Endothelial cell (in vitro differentiated cells): ENCODE measurements around the gene ANKS1B. TPM values are rescaled to one million over a fixed set of nuclear protein-coding genes. Genes with fewer than 3 reads are reported as not detected.

Experiments used
- DNase-seq: peaks from one replicate; pipeline ENCODE4 v3.0.0; 2021; ENCODE audit warnings: low spot score
- H3K27ac Mint-ChIP-seq: one replicate; pipeline ENCODE4 v1.8.0; 2021; ENCODE audit warnings: mixed read lengths, inconsistent platforms; ENCODE audit not compliant: unreplicated experiment
- H3K27me3 Mint-ChIP-seq: one replicate; pipeline ENCODE4 v1.8.0; 2021; ENCODE audit warnings: mild to moderate bottlenecking, moderate library complexity, mixed read lengths, inconsistent platforms; ENCODE audit not compliant: unreplicated experiment
- H3K36me3 Mint-ChIP-seq: one replicate; pipeline ENCODE4 v1.8.0; 2021; ENCODE audit warnings: mild to moderate bottlenecking, low read depth, mixed read lengths, inconsistent platforms; ENCODE audit not compliant: unreplicated experiment
- H3K4me1 Mint-ChIP-seq: one replicate; pipeline ENCODE4 v1.8.0; 2021; ENCODE audit warnings: mild to moderate bottlenecking, mixed read lengths, inconsistent platforms; ENCODE audit not compliant: unreplicated experiment
- H3K4me3 Mint-ChIP-seq: one replicate; pipeline ENCODE4 v1.8.0; 2021; ENCODE audit warnings: mild to moderate bottlenecking, mixed read lengths, inconsistent platforms; ENCODE audit not compliant: unreplicated experiment
- H3K9me3 Mint-ChIP-seq: one replicate; pipeline ENCODE4 v1.8.0; 2021; ENCODE audit warnings: mixed read lengths, inconsistent platforms; ENCODE audit not compliant: unreplicated experiment
- total RNA-seq: library from RNA; stranded (reverse); fragmentation: NEBNext Ultra II Directional; extraction: Animal tissue kit (Norgen Biotek cat#: 25700); gene quantifications from one replicate; pipeline ENCODE4 v1.2.1, GENCODE V29; 2021; ENCODE audit not compliant: unreplicated experiment
- TF ChIP-seq, protein P1 (sequence below): fragments of 200-600 bp; sonication (generic); IDR thresholded peaks from one replicate; pipeline ENCODE4 v1.5.0; 2021; ENCODE audit warnings: antibody characterized with exemption; ENCODE audit not compliant: unreplicated experiment

The ANKS1B gene
- total RNA-seq, 1 donor from 2014 or later = 2.6 TPM

DNA sequence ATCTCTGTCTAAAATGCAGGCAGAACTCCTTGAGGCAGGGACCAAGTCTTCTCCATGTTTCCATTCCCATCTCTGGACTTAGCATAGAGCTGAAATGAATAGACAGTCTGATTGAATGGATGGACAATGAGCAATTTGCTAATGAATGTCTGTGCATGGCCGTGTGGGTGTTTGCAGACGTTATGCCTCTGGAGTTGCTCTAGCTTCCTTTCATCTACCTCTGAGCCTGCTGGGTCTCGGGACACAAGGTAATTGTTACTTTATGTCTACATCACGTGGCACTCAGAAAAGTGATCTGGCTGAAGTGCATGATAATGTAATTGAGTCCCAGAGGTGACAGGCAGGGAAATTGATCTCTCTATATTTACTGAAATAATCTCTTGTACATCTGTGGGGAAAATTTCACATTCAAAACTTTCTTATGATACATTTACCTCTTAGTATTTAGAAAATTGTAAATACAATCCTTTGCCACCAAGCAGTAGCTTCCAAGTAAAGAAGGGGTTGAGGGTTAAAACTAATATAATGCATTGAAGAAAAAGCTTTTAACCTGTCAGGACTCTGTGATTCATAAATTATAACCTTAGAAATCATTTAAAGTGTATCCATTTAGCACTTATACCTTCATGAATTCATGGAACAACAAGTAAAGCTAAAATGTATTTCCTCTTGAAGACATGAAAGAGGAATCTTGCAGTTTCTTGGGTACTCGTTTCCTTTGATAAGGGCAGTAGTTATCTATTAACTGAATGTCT lies 915.6 kb downstream of the ANKS1B start:
- DNase-seq = no peak
- no peak overlapping the region for H3K27ac Mint-ChIP-seq
- H3K36me3 Mint-ChIP-seq = no peaks in the 10 kb centered on the region
- H3K9me3 Mint-ChIP-seq = no peaks in the 10 kb centered on the region
- H3K4me1 Mint-ChIP-seq = no peaks in the 10 kb centered on the region
- H3K27me3 Mint-ChIP-seq = peaks cover 1% of the 10 kb centered on the region
- TF ChIP-seq, protein P1, sequence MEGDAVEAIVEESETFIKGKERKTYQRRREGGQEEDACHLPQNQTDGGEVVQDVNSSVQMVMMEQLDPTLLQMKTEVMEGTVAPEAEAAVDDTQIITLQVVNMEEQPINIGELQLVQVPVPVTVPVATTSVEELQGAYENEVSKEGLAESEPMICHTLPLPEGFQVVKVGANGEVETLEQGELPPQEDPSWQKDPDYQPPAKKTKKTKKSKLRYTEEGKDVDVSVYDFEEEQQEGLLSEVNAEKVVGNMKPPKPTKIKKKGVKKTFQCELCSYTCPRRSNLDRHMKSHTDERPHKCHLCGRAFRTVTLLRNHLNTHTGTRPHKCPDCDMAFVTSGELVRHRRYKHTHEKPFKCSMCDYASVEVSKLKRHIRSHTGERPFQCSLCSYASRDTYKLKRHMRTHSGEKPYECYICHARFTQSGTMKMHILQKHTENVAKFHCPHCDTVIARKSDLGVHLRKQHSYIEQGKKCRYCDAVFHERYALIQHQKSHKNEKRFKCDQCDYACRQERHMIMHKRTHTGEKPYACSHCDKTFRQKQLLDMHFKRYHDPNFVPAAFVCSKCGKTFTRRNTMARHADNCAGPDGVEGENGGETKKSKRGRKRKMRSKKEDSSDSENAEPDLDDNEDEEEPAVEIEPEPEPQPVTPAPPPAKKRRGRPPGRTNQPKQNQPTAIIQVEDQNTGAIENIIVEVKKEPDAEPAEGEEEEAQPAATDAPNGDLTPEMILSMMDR = no peak
- no peak overlapping the region for H3K4me3 Mint-ChIP-seq

DNA sequence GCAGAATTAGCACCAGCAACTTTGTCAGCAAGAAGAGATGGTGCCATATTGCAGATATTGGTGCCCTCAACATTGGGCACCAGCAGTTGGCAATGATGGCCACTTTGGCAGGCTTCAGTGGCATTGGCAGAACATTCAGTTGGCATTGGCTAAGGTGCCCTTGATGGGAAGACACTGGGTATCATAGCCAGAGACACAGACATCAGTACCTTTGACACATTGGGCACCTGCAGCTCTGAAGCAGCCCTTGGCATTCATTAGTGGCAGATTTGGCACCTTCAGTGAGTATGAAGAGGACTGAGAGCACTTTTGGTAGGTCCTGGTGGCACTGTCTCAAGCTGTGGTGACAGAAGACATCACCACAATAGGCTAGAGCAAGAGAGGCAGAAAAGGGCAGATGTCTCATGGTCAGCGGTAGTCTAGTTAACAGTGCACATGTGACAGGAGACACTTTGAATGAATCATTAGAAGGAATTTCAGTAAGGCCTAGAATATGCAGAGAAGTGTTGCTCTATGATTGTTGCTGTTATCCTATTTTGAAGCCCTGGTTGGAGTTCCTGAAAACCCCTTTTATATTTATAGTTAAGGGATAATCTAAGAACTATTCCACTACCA lies 917.5 kb downstream of the ANKS1B start:
- TF ChIP-seq, protein P1 = no peak
- H3K27ac Mint-ChIP-seq = no peak overlapping the region
- no peak overlapping the region for H3K4me3 Mint-ChIP-seq
- peaks cover 3% of the 10 kb centered on the region for H3K27me3 Mint-ChIP-seq
- H3K36me3 Mint-ChIP-seq = no peaks in the 10 kb centered on the region
- H3K9me3 Mint-ChIP-seq = no peaks in the 10 kb centered on the region
- no peak for DNase-seq
- no peaks in the 10 kb centered on the region for H3K4me1 Mint-ChIP-seq

DNA sequence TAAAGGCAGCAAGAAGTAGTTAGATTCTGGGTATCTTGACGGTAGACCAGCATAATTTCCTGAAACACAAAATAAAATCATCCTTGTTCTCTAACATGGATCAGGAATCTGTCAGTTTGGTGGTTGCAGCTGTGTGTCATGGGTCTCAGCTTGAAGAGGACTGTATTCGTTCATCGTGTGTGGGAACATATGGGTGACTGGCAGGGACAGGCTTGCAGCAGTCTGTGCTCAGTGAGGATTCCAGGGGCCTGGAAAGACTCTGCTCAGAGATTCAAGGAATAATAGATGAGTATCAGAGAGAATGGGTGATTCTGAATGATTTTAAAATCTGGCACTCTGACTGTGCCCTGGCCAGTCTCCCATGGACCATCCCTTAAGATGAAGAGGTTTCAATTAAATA lies 918.0 kb downstream of the ANKS1B start:
- peaks cover 3% of the 10 kb centered on the region for H3K27me3 Mint-ChIP-seq
- no peaks in the 10 kb centered on the region for H3K36me3 Mint-ChIP-seq
- no peaks in the 10 kb centered on the region for H3K9me3 Mint-ChIP-seq
- DNase-seq = no peak
- no peak overlapping the region for H3K4me3 Mint-ChIP-seq
- no peak overlapping the region for H3K27ac Mint-ChIP-seq
- no peaks in the 10 kb centered on the region for H3K4me1 Mint-ChIP-seq
- TF ChIP-seq, protein P1 = no peak

DNA sequence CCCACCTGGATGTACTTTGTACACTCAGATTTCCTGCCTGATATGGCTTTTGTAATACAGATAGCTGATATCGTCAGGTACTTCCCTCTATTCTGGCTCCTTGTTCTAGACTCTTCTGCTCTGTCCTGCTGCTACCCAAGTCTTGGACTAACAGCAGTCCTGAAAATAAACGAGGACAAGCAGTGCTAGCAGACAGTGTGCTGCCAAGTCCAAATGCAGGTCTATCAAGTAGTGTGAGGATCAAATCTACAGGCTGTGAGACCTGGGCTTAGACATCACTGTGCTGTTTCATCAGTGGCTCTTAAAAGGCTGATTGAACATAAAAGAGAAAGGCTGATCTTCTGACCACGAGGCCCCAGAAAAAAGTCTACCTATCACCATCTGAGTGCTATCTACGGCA lies 921.6 kb downstream of the ANKS1B start:
- Mint-ChIP-seq H3K4me1 (no peaks in the 10 kb centered on the region), H3K4me3 (no peak overlapping the region), H3K27ac (no peak overlapping the region), H3K36me3 (no peaks in the 10 kb centered on the region), H3K27me3 (peaks cover 3% of the 10 kb centered on the region), H3K9me3 (no peaks in the 10 kb centered on the region)
- no peak for DNase-seq
- TF ChIP-seq, protein P1 = no peak

DNA sequence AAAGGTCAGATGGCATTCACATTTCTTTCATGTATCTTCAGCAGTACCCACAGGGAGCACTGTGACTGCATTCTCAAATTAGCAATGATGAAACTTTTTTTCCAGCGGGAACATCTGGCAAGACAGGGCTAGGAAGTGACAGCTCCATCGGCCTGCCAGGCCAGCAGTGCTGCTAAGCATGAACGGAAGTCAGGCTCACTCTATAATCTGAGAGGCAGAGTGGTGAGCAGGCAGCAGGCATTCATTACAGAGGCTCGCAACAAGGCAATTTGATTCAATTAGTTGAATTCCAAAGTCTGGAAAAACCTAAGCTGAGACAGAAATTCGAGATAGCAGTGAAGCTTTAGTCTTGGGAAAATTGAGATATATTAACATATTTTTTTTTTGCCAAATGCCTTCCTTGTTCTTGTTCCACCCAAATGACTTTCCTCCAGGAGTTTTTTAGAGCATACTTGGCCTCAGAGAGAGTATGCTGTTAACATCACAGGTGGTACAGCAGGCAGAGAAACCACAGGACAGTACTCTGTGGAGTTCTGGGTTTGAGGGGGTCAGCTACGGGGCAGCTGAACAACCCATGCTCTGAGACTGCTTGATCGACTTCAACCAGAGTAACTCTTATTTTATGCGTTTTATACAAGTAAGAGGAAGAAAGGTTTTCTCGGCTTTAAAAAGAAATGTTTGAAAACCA lies 924.8 kb downstream of the ANKS1B start:
- no peak overlapping the region for H3K27ac Mint-ChIP-seq
- no peaks in the 10 kb centered on the region for H3K36me3 Mint-ChIP-seq
- TF ChIP-seq, protein P1 = no peak
- no peak overlapping the region for H3K4me3 Mint-ChIP-seq
- H3K9me3 Mint-ChIP-seq = no peaks in the 10 kb centered on the region
- no peaks in the 10 kb centered on the region for H3K4me1 Mint-ChIP-seq
- H3K27me3 Mint-ChIP-seq = peaks cover 2% of the 10 kb centered on the region
- DNase-seq = no peak
